Iris pigment epithelial cell (primary cell): ENCODE data around the gene JUND.
"Not testable (repeated sequence)": the region's sequence is repeated elsewhere in the genome, so short reads cannot be mapped to it uniquely, and the experiment has no call there.

Experiments used
- DNase-seq: peaks from one replicate; pipeline ENCODE4 v3.0.0-alpha.2; 2011; ENCODE audit warnings: low read depth

Gene JUND

GRCh38 chr19:18281082-18282020 is at the start of gene JUND:
Gene JUND, minus strand, starts transcription at chr19:18281622. Its CDS starts 138 bp downstream, at chr19:18281484.
- peak; percentile 97 for DNase-seq

GRCh38 chr19:18330868-18331267 is 49.4 kb upstream of the JUND start:
- no peak for DNase-seq

DNA sequence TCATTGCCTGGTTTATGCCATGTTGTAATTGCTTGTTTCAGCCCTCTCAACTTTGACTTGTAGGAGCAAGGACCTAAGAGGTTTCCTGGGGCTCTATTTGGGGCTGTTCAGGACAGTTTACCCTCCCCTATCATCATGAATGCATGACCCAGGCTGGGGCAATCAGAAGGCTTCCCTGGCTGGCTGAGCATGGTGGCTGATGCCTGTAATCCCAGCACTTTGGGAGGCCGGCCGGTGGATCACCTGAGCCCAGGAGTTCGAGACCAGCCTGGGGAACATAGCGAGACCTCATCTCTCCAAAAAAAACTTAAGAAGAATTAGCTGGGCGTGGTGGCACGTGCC is 47.6 kb upstream of the JUND start:
- no peak for DNase-seq

DNA sequence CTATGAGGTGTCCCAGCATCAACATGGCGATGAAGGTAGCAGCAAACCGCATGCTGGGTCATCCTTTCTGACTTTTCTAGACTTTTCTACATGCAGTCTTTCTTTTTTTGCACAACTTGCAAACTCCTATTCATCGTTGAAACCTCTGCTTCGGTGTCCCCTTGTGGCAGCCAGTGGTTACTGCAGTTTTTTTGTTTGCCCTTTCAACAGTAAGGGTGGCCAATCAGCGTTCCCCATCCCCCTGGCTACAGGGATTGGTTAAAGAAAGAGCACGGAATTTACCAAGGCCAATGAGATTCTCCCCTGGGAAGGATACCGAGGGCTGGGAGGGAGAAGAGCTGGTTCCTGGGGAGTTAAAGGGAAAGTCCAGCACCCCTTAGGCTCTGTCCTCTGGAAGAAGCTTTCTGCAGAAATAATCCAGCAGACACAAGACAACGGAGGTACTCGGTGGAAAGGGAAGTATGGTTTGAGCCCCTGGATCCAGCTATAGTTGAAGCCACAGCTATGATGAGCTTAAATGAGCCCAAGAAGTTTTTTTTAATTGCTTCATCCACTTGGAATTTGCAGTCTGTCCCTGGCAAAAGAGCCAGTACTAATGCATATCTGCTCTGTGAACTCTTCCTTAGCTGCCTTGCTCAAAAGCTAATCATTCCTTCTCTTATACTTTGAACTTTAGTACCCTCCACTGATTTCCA is 47.1 kb upstream of the JUND start:
- peak; percentile 98 for DNase-seq

GRCh38 chr19:18326772-18327171 is 45.4 kb upstream of the JUND start:
- no peak for DNase-seq

DNA sequence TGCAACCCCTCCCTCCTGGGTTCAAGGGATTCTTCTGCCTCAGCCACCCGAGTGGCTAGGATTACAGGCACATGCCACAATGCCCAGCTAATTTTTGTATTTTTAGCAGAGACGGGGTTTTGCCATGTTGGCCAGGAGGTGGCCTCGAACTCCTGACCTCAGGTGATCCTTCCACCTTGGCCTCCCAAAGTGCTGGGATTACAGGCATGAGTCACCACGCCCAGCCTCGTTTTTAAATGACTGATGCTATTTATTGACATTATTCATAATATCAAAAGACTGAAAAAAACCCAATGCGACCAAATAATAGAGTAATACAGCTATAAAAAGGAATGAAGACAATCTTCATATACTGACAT is 42.9 kb upstream of the JUND start:
- DNase-seq = not testable (repeated sequence)

GRCh38 chr19:18322759-18323460 is 41.5 kb upstream of the JUND start, which contains the start of gene LSM4:
Gene LSM4, minus strand, starts transcription at chr19:18323076. Its CDS starts 56 bp downstream, at chr19:18323020.
- DNase-seq = peak; percentile 97

DNA sequence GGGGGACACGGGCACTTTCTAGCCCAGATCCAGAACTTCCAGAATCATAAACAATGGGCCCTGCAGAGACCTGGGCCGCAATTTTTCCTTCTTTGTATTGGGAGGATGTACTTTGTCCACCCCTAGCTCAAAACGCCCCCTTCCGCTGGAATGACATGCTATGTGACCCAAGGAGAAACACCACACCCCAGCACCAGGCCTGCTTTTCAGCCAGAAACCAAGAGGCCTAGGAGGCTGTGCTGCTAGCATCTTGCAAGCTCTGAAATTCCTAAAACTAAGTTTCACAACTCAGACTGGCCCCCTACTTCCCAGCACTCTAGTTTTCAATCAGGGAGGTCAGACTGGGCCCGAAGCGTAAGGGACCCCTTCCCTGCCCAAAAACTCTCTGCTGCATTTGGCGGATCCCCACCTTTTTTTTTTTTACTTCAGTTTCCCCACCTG is 40.9 kb upstream of the JUND start:
- DNase-seq = peak; percentile 63

DNA sequence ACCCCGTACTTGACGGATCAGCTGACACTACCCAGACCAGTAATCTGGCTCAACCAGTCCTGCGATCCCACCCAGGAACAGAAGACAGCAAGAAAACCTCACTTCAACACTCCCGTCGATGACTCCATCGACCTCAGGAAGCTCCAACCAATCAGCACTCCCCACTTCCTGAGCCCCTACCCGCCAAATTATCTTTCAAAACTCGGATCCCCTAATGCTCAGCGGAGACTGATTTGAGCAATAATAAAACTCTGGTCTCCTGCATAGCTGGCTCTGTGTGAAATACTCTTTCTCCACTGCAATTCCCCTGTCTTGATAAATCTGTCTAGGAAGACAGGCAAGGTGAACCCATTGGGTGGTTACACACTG is 40.3 kb upstream of the JUND start:
- DNase-seq = no peak

- DNase-seq = no peak
These were observed 39.7 kb upstream of the JUND start for GRCh38 chr19:18320865-18321733.

GRCh38 chr19:18319591-18320135 is 38.2 kb upstream of the JUND start:
- DNase-seq = no peak

GRCh38 chr19:18317961-18318800 is 36.8 kb upstream of the JUND start:
- DNase-seq = no peak

GRCh38 chr19:18313398-18313797 is 32.0 kb upstream of the JUND start:
- no peak for DNase-seq

DNA sequence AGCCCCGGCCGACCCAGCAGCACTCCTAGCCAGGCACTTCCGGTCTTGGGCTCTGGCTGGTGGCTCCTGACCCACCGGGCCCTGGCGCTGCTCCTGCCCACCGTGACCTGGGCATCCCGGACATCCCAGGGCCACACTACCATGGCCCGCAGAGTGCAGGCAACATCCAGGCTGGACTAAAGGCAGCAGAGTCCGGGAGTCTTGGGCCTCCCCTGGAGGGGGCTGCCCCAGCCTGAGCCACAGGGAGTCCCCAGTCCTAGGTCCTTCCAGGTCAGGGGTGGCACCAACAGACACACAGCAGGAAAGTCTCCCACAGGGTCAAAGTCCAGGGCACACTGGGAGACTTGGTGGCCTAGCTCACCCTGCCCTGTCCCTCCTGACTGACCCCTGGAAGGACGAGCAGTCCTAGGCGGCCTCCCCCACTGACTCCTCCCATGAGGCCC is 30.7 kb upstream of the JUND start:
- DNase-seq = no peak

DNA sequence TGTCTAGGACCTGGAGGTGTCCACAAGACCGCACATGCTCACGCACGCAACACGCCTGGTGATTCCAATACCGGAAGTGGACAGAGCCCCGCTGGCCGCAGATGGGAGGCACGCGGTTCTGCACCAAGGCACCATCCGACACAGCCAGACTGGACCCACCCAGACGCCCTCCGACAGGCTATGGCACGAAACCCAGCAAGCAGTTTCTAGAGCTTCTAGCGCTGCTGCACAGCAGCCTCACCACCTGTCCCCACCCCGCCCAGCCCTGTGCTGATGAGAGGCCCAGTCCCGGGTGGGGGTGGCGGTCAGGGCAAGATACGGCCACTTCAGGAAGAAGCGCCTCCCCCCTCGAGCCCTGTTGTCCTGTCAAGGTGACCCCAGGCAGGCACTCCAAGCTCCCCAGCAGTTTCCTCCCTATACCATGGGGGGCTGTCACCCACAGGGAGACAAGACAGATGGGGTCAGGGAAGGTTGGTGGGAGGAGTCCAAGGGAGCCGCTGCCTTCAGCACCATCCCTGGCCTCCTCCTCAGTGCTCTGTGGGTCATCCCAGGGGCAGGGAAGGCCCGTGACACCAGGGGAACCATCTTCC is 30.2 kb upstream of the JUND start:
- no peak for DNase-seq

GRCh38 chr19:18310966-18311365 is 29.5 kb upstream of the JUND start:
- no peak for DNase-seq

DNA sequence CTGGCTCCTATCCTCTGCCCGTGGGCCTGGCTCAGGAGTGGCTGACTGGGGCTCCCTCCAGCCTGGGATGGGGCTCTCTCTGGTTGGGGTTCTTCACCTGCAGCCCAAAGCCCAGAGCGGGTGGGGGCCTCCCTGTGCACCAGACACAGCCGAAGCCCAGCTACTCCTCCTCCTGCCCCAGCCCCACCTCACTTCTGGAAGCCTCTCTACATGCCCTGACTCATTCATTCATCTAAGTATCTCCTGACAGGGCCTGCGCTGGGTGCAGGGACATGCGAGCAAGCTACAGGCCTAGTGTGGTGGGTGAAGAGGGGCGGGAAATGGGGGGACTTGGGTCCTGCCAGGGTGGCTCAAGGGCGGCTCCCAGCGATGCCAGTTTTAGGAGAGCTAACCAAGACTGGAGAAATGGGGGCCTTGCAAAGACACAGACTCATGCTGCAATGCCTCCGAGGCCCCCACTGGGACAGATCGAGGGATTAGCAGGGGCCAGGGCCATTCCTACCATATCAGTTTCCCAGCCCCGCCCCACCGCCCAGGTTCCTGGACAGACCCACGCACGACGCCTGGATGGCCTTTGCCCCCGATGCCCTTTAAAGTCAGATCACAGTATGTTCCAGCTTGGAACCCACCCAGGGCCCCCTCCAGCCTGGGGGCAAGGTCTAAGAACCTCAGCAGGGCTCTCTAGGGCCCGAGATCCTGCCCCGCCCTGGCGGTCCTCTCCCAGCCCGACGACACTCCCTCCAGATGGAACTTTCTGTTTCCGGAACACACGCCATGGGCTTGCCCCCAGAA is 28.9 kb upstream of the JUND start:
- DNase-seq = no peak

GRCh38 chr19:18309525-18310064 is 28.2 kb upstream of the JUND start:
- DNase-seq = no peak

DNA sequence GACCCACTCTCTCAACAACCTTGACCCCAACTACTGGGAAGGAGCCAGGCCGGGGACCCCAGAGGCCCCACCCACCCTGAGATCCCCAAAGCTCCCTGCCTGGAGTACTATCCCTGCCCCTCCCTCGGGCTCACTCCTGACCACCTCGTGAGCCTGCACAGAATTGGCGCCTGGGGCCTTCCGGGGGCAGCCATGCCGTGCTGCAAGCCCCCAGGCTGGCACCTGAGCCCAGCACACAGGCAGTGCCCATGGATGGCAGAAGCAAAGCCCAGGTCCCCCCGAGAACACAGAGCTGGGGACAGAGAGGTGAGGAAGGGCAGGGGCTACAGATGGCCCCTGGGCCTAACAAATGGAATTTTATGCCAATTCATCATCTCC is 27.5 kb upstream of the JUND start:
- no peak for DNase-seq
